ENCODE measurements around the gene POU2F3.

The POU2F3 gene

DNA sequence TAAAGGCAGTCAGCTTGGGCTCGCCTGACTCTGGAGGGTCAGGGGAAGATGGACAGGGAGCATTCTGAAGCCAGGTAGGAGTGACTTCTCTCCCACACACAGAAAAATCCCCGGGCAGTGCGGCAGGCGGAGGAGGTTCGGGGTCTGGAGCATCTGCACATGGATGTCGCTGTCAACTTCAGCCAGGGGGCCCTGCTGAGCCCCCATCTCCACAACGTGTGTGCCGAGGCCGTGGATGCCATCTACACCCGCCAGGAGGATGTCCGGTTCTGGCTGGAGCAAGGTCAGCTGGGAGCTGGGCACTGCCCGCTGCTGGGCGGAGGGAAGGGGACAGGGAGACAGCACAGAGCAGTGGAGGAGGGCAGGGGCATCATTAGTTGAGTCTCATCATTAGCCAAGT is 13.2 kb upstream of the POU2F3 start:
- no peak for DNase-seq (ENCODE audit: low spot score)

DNA sequence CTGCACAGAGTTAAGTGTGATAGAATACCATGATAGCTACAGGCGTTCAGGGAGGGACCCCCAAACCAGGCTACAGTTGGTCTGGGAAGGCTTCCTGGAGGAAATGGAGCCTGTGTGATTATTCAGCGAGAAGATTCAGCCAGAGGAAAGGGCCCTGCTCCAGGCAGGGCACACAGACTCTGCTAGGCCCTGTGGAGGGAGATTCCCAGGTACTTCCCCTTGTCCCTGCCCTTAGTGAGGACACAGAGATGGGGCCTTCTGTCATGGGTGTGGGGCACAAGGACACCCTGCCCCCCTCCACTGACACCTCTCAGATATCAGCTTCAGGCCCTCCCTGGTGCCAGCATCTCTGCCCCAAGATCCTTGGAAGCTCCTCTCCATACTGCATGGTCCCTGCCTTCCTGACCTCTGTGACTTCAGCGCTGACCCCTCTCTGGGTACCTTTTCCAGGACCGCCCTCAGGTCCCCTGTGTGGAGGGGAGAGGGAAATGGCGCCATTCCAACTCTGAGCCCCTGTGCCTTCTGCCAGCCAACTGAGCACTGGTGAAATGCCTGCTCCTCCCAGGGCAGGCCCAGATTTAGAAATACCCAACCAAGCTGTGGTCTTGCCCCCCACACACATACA is 12.6 kb upstream of the POU2F3 start:
- no peak for DNase-seq (ENCODE audit: low spot score)

DNA sequence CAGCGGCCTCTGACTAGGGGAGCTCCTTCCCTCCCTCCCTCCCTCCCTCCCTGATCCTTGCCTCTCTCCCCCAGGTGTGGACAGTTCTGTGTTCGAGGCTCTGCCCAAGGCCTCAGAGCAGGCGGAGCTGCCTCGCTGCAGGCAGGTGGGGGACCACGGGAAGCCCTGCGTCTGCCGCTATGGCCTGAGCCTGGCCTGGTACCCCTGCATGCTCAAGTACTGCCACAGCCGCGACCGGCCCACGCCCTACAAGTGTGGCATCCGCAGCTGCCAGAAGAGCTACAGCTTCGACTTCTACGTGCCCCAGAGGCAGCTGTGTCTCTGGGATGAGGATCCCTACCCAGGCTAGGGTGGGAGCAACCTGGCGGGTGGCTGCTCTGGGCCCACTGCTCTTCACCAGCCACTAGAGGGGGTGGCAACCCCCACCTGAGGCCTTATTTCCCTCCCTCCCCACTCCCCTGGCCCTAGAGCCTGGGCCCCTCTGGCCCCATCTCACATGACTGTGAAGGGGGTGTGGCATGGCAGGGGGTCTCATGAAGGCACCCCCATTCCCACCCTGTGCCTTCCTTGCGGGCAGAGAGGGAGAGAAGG is 11.1 kb upstream of the POU2F3 start:
- peak; percentile 36 for DNase-seq (ENCODE audit: low spot score)

DNA sequence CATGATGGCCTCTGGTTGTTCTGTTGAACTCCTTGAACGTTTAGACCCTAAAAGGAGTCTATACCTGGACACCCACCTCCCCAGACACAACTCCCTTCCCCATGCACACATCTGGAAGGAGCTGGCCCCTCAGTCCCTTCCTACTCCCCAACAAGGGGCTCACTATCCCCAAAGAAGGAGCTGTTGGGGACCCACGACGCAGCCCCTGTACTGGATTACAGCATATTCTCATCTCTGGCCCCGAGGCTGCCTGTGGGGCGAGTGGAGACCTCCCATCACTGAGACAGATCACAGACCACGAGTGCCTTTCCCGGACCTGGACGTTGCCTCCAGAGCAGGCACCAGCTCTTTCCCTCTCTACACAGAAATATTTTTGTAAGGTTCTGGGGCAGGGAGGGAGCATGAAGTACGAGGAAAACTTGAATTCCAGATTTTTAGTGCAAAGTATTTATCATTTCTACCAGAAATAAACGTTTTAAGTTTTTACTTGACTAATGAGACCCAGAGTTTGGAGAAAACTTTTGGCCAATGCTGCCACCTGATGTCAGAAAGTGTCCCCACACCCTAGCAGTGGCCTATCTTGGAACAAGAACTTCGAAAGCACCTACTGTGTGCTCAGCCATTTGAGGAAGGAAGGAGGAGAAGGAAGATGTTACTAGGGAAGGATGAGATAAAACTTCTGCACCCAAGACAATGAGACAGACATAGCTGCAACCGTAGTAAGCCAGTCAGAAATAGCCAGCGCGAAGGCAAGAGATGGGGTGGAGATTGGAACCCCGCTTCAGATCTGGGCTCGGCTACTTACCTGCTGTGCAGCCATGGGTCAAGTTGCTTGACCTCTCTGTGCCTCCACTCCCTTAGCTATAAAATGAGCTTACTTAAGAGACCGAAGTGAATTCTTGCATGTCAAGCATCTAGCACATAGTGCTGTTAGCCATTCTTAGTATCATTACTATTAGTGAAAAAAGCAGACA is 10.2 kb upstream of the POU2F3 start:
- DNase-seq (ENCODE audit: low spot score): no peak

DNA sequence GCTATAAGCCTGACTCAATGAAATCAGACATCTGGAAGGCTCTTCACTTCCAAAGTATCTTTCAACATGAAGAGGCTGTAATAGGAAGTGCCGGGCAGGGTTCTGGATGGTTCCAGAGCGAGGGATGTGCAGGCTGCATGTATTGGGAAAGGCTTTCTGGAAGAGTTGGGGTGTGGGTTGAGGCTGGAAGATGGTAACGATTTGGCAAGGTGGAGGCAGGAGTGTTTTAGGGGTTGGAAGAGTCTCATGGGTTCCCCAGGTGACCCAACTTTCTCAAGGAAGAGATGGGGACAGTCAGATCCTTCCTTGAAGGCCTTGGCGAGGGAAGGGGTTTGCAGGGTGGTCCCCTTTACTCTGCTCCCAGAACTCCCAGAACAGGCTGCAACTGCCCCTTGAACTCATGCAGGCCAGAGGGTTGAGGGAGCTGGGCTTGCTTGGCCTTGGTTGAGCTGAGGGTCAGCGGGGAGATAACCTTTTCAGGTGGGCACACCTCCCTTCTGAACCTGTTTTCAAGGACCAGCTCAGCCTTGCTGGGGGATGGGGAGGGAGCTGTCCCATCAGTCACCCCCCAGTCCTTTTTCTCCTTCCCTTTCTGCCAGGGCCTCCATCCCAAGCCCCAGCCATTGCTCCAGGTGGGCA is 9.4 kb upstream of the POU2F3 start:
- DNase-seq (ENCODE audit: low spot score): no peak

DNA sequence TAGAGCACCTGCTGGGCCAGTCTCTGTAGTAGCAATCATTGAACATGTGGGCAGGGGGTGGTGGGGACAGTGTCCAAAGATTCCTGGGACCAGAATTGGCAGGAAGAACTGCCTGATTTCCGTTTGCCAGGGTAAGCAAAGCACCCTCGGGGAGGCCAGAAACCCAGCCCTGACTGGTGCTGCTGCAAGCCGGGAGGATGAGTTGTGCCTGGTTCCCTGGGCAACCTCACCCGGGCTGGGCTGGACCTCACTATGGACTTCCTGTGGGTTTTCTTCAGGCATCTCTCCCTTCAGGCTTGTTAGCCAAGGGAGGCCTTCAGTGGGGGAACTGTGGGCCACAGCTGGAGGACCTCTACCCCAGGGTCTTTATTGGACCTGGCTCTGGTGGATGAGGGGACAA is 8.0 kb upstream of the POU2F3 start:
- no peak for DNase-seq (ENCODE audit: low spot score)

DNA sequence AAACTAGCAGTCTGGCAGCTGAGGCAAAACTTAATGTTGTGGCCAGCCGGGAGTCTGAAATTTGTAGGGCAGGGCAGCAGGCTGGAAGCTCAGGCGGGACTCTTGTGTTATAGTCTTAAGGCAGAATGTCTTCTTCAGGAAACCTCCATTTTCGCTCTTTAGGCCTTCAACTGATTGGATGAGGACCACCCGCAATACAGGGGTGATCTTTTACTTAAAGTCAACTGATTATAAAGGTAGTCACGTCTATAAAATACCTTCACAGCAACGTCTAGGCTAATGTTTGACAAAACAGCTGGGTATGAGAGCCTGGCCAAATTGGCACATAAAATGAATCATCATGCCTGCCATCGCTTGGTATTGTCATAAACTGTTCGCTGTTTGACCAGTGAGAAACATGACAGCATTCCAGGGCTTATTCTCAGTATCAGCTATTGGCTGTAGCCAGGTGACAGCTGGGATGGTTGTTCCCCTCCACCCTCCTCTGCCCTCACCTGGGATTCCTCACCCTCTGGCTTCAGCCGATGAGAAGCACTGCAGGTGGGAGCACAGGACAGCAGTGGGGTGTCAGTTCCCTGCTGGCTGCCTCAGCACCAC is 6.6 kb upstream of the POU2F3 start:
- DNase-seq (ENCODE audit: low spot score): no peak

DNA sequence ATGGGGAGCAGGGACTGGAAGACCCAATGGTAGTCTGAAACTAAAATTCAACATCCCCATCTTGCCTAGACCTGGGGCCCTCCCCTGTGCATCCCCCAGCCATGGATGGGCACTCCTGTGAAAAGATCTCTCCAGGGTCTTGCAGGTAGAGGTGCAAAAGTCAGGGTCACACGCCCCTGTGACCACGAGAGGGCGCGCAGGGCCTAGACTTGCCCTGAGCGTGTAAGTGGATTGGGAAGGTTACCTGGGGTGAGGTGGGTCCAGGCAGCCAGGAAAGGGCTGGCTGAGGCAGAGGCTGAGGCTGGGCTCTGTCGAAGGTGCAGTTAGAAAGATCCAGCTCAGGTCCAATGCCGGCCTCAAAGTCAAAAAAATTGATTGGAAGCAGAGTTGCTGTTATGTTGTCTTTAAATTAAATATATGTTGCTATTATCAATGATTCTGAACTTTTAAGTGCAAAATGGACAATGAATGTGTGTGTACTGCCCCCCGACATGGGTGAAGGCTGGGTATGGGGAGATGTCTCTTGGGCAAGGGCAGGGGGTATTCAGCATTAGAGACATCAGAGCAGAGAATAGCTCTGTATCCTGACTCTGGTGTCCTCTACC is 4.8 kb upstream of the POU2F3 start:
- DNase-seq (ENCODE audit: low spot score): peak; percentile 54

DNA sequence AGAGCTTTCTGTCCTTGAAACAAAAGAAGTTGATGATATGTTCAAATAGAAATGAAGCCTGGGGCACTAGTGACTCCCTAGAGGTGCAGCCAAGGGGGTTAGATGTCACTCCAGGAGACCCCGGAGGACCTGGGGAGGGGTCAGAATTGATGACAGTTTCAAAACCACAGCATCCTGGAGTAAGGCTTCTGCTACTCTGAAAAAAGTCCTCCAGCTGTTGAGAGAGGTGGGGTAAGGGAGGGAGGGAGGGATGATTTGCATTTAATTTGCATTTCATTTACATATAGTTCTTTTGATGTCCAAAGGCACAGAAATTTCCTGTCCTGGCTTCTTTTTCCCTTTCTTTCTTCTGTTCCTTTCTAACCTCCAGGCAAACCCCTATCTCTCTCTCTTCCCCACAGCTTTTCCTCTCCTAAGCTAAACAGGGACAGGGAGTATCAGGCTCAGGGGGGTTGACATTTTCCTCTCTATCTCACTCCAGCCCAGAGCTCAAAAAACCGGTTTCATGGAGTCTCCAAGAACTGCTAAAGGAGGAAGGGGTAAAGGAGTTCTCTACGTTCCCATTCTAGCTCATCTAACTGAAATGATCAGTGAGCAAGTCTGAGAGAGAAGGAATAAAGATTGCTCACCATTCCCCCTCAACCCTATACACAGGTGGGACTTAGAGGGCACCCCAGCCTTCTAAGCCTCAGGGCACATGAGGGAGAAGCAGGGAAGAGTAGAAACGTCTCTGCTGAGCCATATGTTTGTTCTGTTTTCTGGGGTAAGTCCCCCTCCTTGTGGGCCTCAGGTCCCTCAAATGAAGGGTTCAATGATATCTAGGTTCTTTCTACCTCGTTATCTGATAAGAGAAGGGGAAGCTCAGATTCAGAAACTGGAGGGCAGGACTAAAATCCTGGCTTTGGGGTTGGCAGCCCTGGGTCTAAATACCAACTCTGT is 3.5 kb upstream of the POU2F3 start:
- no peak for DNase-seq (ENCODE audit: low spot score)

DNA sequence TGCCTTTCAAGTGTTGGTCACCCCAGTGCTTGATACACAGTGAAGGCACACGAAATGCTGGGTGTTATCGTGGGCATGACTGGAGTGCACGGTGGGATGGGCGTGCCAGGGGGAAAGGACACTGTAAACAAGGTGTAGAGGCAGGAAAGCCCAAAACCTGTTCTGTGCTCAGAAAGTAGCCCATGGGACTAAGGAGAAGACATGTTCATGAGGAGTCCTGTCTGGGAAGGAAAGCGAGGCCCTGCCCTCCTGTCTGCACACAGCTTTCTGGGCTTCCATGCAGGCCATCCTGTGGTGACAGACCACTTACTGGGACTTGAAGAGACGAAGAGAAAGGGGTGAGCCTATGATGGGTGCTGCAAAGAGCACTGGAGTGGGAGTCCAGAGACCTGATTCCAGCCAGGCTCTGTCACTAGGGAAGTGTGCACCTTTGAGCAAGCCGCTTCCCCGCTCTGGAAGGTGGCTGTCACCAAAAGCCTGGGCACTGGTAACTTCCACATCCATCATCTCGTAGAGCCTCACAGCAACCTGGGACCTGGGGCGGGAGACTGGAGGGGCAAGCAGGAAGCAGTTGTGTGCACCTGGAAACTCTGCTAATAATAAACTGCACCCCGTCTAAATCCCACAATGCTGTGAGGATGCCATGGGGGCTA is 846 bp upstream of the POU2F3 start:
- DNase-seq (ENCODE audit: low spot score): no peak

DNA sequence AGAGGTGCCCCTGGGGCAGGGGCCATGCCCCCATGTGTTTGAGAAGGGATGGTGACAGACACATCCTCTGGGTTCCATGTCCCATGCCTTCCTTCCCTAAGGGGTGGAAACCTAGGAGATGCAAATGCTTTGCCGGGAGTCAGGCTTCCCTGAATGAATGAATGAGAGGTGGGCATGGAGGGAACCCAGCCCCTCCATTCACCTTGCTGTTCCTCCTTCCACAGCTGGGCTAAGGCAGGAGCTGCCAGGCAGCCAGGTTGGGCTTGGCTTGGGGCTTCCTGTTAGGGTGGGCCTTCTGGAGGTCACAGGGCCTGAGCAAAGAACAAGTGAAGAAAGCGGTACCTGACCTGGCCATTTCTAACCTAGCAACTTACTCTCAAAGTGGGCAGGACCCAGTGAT is 926 bp downstream of the POU2F3 start:
- no peak for DNase-seq (ENCODE audit: low spot score)

DNA sequence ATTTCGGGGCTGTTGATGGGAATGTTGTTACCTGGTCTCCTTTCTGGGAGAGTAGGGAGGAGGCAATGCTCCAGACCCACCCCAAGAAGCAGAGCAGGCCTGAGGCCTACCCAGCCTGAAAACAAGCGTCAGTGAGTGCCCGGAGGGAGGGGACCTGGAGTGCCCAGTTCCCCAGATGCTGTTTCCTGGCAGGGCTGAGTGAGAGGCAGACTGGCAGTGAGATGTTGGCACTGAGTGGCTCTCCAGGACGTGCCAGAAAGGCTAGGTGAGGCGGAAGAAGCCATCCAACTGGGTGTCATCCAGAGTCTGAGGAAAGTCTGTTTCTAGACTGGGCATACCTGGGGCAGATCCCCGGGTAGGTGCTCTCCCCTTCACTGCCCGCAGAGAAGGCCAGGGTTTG is 1.3 kb downstream of the POU2F3 start:
- DNase-seq (ENCODE audit: low spot score): no peak

DNA sequence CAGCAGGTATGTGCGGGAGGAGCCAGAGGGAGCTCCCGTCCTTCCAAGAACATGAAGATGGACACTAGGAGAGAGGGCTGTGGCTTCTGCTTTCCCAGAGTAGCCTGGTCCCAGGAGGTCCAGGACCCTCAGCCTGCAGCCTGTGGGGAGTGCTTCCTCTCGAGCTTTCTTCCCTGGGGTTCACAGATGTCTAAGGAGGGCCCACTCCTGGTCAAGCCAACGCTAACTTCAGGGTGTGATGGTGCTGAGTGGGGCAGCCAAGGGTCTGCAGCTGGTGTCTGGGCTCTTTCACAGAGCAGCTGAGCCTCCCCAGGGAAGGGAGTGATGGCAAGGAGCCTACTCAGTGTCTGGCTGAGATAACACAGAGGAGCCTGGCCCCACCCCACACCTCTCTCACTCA is 3.3 kb downstream of the POU2F3 start:
- DNase-seq (ENCODE audit: low spot score): no peak

DNA sequence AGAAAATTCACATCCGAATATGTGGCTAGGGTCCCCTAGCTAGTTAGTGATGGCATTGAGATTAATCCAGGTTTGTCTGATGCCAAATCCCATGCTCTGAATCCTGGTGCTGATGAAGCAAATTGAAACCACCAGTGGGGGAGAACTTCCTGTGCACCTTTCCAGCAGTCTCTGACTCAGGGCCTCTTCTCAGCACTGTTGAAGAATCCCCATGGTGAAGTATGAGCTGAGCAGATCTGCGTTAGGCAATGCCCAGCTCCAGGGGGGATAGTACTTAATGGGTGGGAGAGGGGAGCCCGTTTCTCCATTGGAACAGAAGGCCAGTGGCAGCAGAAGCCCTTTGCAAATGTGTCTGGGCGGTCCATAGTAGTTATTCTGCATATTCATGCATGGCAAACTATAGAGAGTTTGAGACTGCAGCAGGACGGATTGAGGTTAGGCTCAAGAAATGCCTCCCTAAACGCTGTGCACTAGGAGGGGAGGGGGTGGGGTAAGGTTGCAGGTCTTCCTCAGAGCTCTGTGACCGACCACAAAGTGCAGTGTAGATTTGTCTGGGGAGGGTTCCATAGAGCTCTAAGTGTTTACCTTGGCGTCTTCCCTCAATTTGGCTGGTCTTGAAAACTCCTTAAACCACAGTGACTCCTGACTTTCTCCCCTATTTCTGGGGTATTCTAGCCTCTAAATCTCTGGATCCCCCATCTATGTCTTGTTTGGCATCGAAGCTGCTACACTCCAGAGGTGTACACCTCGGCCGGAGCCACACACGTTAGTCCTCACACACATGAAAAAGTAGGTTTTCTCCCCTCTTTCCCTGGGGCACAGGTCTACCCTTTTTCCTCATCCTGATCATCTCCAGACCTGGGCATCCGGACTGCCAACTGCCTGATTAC is 4.8 kb downstream of the POU2F3 start:
- DNase-seq (ENCODE audit: low spot score): no peak

DNA sequence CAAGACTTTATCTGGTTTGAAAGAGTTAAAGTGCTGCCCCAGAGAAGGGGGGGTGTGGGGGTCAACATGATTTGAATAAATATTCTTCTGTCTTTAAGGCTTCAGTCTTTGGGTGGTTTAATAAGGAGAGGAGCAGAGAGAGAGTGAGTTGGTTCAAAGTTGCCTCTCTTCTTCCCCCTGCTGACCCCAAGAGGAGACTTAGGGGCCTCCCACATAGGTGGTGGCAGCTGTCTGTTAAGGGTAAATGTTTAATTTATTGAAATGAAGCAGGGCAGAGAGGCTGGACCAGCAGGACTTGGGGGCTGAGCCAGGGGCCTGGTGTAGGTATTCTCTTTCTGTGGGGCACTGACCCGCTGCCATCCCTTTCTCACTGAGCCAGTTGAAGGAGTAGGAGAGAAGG is 5.5 kb downstream of the POU2F3 start:
- no peak for DNase-seq (ENCODE audit: low spot score)

DNA sequence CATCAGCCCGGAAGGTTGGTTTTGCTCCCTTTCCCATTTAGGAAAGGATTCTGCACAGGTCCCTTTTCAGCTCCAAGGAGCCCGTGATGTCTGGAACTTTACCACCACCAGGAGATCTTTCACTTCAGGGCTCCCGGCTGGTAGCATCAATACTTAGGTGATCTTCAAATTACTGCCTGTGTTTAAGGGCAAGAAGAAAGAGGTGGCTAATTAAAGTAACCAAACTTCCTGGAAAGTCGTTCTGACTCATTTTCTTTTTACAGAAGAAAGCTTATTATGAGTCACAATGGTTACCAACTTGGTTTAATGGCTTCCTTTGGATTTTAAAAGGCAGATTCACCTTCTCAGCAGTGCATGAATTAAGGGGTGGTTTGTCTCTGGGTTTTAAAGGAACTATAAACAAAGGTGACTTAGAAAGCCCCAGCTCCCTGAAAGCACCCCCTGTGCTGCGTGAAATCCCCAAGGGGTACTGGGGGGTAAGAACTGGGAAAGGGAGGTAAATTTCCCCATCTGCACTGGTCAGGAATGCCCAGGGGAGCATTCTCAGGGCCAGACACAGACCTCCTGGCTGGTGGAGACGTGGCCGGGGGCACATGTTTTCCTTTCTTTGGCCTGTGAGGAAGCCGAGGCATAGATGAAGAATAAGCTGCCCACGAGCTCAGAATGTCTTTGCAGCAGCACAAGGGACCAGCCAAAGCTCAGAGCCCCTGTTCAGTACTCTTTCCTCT is 8.8 kb downstream of the POU2F3 start:
- DNase-seq (ENCODE audit: low spot score): no peak

DNA sequence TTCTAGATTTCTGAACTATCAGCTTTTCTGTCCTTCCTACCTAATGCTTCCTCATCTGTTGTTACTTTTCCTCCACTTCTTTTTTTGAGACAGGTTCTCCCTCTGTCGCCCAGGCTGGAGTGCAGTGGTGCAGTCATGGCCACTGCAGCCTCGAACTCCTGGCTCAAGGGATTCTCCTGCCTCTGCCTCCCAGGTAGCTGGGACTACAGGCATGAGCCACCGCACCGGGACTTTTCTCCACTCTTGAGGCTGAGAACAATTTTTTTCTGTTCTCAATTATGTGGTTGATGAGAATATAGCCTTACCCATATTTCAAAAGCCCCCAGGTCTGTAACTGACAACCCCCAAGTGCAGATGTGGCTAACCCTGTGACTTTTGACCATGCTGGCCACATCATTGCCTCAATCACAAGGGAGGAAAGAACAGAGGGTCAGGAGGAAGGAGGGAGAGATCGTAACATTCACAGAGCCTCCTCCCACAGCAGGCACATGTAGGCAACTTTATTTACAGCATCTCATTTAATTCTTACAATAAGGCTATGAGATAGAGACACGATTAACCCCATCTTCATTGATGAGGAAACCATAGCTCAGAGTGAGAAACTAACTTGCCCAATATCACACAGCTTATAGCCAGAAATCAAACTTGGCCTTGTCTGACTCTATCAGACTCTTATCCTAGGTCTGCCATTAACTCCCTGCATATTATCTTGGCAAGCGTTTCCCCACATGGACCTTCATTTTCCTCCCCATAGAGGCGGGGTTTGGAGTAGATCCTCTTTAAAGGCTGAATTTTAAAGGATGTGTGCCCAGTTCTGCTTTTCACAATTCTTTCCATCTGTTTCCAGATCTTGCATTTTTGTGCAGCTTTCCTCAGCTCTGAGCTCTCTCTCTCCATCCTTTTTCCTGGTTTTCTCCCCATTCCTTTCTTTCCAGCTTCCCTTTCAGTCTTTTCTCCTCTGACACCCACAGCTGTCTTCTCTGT is 9.6 kb downstream of the POU2F3 start:
- no peak for DNase-seq (ENCODE audit: low spot score)
